ENCODE data around the gene SPATA9. TPM values are rescaled to one million over a fixed set of nuclear protein-coding genes. Genes with fewer than 3 reads are reported as not detected.

The SPATA9 gene
- polyA plus RNA-seq, 1 of the 3 experiments (the other 2 are of a cell fraction): 0.07 TPM

DNA sequence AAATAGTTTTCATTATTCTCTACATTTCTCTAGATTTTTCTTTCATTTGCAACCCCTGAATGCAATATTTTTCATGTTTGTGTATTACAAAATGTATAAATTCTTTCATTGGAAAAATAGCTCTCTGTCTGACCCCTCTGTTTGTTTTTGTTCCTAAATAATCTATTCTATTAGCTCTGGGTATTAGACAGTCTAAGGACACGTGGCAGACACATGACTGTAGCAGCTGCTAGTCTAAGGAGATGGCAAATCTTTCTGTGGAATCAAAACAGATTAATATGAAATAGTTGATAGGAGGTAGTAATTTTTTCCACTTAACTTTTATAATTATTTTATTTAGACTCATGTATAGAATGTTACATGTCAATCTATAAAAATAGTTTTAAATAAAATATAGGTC is 21.4 kb upstream of the SPATA9 start:
- no peak for TF ChIP-seq EZH2phosphoT487 (IDR thresholded peaks at IDR 0.05; ENCODE audit: borderline replicate concordance, low read depth)
- no peak for TF ChIP-seq EP300 (IDR thresholded peaks at IDR 0.05; ENCODE audit: borderline replicate concordance in 1 of 2, low read depth in 1 of 2, low read length in 1 of 2)
- TF ChIP-seq FOSL2 (IDR thresholded peaks at IDR 0.05; ENCODE audit: borderline replicate concordance, low read depth): no peak
- no peak for TF ChIP-seq FOXJ3 (CRISPR knock-in tag; IDR thresholded peaks at IDR 0.05)
- TF ChIP-seq, protein P1, sequence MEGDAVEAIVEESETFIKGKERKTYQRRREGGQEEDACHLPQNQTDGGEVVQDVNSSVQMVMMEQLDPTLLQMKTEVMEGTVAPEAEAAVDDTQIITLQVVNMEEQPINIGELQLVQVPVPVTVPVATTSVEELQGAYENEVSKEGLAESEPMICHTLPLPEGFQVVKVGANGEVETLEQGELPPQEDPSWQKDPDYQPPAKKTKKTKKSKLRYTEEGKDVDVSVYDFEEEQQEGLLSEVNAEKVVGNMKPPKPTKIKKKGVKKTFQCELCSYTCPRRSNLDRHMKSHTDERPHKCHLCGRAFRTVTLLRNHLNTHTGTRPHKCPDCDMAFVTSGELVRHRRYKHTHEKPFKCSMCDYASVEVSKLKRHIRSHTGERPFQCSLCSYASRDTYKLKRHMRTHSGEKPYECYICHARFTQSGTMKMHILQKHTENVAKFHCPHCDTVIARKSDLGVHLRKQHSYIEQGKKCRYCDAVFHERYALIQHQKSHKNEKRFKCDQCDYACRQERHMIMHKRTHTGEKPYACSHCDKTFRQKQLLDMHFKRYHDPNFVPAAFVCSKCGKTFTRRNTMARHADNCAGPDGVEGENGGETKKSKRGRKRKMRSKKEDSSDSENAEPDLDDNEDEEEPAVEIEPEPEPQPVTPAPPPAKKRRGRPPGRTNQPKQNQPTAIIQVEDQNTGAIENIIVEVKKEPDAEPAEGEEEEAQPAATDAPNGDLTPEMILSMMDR (IDR thresholded peaks at IDR 0.05): no peak
- TF ChIP-seq RAD21 (IDR thresholded peaks at IDR 0.05; ENCODE audit: low read length): no peak
- no peak for TF ChIP-seq GABPA (IDR thresholded peaks at IDR 0.05; ENCODE audit: low read depth)
- no peak for TF ChIP-seq CHD2 (IDR thresholded peaks at IDR 0.05; ENCODE audit: low read length, partially characterized antibody)
- no peak overlapping the region for H3K9ac ChIP-seq
- no peak overlapping the region for H2AFZ ChIP-seq (ENCODE audit: low read depth)
- H3F3A ChIP-seq (replicated peaks; ENCODE audit: insufficient read depth): no peaks in the 10 kb centered on the region
- no peaks in the 10 kb centered on the region for H3K79me2 ChIP-seq (ENCODE audit: insufficient read depth)
- POLR2A ChIA-PET: no interaction called here
- no peak overlapping the region for H3K27ac ChIP-seq (ENCODE audit: low read depth in 2 of 2, low read length in 1 of 2)
- H3K4me2 ChIP-seq: no peak overlapping the region
- no peaks in the 10 kb centered on the region for H3K9me2 ChIP-seq
- no peaks in the 10 kb centered on the region; the same call in 1 of the 2 replicates for H3K9me3 ChIP-seq
- no peak overlapping the region for H3K4me3 ChIP-seq (ENCODE audit: low read depth in 2 of 2, low read length in 1 of 2)
- no peaks in the 10 kb centered on the region for H3K27me3 ChIP-seq (ENCODE audit: insufficient read depth)
- no peaks in the 10 kb centered on the region; a peak in 1 of 4 replicates for H3K4me1 ChIP-seq (ENCODE audit: control insufficient read depth in 1 of 2, insufficient read depth in 2 of 2, low read depth in 1 of 2, low read length in 1 of 2)
- no peaks in the 10 kb centered on the region for H4K20me1 ChIP-seq (ENCODE audit: insufficient read depth)
- H3K36me3 ChIP-seq (replicated peaks in 1 of 2; ENCODE audit: control insufficient read depth in 1 of 2, insufficient read depth in 2 of 2, low read length in 1 of 2): no peaks in the 10 kb centered on the region
- CTCF ChIA-PET: no interaction called here
- WGBS (ENCODE audit: low lambda C conversion rate): 64% methylated on average over 1 of the region's 1 CpG
- no peak for DNase-seq

DNA sequence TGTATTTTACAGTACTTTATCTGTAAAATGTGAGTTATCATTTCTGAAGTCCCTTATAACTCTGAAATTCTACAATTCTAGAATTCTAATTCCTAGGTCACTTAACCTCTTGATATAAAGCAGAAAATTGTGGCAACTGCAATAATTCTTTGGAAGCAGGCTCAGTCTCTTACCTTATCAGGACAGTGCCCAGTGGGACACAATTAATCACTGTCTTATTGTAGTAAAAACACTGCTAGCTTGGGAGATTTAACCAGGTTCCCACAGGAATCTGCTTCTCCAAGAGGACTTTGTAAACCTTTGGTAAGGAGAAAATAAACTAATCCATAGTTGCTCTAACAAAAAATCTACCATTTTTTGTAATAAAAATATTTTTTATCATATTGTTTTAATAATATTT is 18.3 kb upstream of the SPATA9 start:
- H3K9me2 ChIP-seq: no peaks in the 10 kb centered on the region
- peak; percentile 44 for DNase-seq
- no peaks in the 10 kb centered on the region for H3K79me2 ChIP-seq (ENCODE audit: insufficient read depth)
- ChIA-PET POLR2A (no interaction called here), CTCF (interaction anchor here (1.0 to 1.3 kb wide), 2 partner anchors 37 to 80 kb away, joined by 5 to 6 read pairs; no protein-coding TSS in a partner anchor)
- no peak overlapping the region for H3K27ac ChIP-seq (ENCODE audit: low read depth in 2 of 2, low read length in 1 of 2)
- no peaks in the 10 kb centered on the region for H3F3A ChIP-seq (replicated peaks; ENCODE audit: insufficient read depth)
- H3K9me3 ChIP-seq: no peaks in the 10 kb centered on the region; the same call in 1 of the 2 replicates
- no peaks in the 10 kb centered on the region for H3K27me3 ChIP-seq (ENCODE audit: insufficient read depth)
- no peaks in the 10 kb centered on the region for H3K36me3 ChIP-seq (replicated peaks in 1 of 2; ENCODE audit: control insufficient read depth in 1 of 2, insufficient read depth in 2 of 2, low read length in 1 of 2)
- no peak overlapping the region; the same call in 1 of the 2 replicates for H2AFZ ChIP-seq (ENCODE audit: low read depth)
- H3K4me2 ChIP-seq: no peak overlapping the region
- peaks cover 0 to 5% of the 10 kb centered on the region in 2 experiments; a peak in 2 of 4 replicates for H3K4me1 ChIP-seq (ENCODE audit: control insufficient read depth in 1 of 2, insufficient read depth in 2 of 2, low read depth in 1 of 2, low read length in 1 of 2)
- H4K20me1 ChIP-seq (ENCODE audit: insufficient read depth): no peaks in the 10 kb centered on the region
- TF ChIP-seq YY1 (IDR thresholded peaks at IDR 0.05; ENCODE audit: low read depth): no peak
- TF ChIP-seq EZH2phosphoT487 (IDR thresholded peaks at IDR 0.05; ENCODE audit: borderline replicate concordance, low read depth): no peak
- TF ChIP-seq EP300 (IDR thresholded peaks at IDR 0.05; ENCODE audit: borderline replicate concordance in 1 of 2, low read depth in 1 of 2, low read length in 1 of 2): peak in 1 of 2 experiments; percentile 66; a peak in 2 of 4 replicates
- peak; percentile 25; the same call in 1 of the 2 replicates for TF ChIP-seq GATA2 (CRISPR knock-in tag; IDR thresholded peaks at IDR 0.05)
- 0 out of 2 replicates have a peak, but pooled peaks have one; percentile 18 for TF ChIP-seq RCOR1 (IDR thresholded peaks at IDR 0.05; ENCODE audit: low read length)
- no peak for TF ChIP-seq FOXJ3 (CRISPR knock-in tag; IDR thresholded peaks at IDR 0.05)
- no peak for TF ChIP-seq FOXM1 (IDR thresholded peaks at IDR 0.05; ENCODE audit: low read depth)
- no peak overlapping the region for H3K9ac ChIP-seq
- H3K4me3 ChIP-seq (ENCODE audit: low read depth in 2 of 2, low read length in 1 of 2): no peak overlapping the region
